ENCODE results near the gene HS3ST6.

- TF ChIP-seq CTCF (IDR thresholded peaks at IDR 0.05; ENCODE audit: insufficient read depth, low read length) (no peak), GABPA (IDR thresholded peaks at IDR 0.05; ENCODE audit: low read depth) (no peak), POLR2AphosphoS5 (IDR thresholded peaks at IDR 0.05; ENCODE audit: low read depth) (no peak), SPI1 (IDR thresholded peaks at IDR 0.05; ENCODE audit: borderline replicate concordance, low read depth) (no peak)
These were observed 33.3 kb downstream of the HS3ST6 start for GRCh38 chr16:1884889-1885288.

All from HL-60 (cell line).